Renal pelvis (tissue), 4 donors: Measurements from ENCODE around the gene COX6B2. TPM values are rescaled to one million over a fixed set of nuclear protein-coding genes. Genes with fewer than 3 reads are reported as not detected.

Experiments
- DNase-seq: peaks from one replicate; pipeline ENCODE4 v3.0.0-alpha.2; 2013
- polyA plus RNA-seq, 3 donors: library from polyadenylated mRNA; unstranded; fragments of 120-200 nt; gene quantifications; one replicate each; pipeline ENCODE4 v1.2.1, GENCODE V29; 2013; ENCODE audit not compliant: insufficient read length in 3 of 3

COX6B2 gene
- polyA plus RNA-seq, 3 donors, result 0.97 to 2.0 (median 1.3) TPM

DNA sequence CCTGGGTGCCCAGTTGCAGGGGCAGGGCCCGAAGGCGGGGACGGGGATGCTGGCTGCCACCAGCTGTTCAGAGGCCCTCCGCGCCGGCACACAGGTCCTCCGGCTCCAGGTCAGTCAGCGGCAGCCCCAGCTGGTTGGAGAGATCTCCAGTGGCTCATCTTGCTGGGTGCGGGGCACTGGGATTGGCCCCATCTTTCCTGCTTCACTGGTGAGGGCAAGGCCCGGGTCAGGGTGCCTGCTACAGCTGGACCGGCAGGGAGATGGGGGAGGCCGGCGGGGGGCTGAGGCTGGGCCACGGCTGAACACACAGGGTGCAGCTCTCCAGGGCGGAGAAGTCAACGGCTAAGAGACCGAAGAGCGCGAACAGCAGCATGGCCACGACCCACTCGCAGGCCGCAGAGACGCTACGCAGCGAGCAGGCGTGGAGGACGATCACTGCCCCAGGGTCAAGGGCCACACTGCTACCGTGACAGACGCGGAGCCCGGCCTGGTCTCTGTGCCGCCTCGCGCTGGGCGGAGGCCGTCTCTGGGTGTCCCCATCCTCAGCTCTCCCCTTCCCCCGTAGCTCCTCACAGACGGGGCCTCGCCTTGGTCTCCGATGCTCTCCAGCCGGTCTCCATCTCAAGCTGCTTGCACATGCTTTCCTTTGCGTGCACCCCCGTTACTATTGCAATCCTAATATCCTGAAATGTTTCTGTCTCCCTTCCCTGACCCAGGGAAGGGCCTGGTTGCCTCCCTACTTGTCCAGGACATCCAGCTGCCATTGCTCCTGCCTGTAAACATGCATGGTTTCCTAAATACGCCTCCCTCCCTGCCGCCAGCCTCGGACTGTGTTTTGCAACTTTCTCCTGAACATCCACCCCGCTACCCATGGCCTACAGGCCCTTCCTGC is 41.7 kb downstream of the COX6B2 start:
- DNase-seq, result no peak

DNA sequence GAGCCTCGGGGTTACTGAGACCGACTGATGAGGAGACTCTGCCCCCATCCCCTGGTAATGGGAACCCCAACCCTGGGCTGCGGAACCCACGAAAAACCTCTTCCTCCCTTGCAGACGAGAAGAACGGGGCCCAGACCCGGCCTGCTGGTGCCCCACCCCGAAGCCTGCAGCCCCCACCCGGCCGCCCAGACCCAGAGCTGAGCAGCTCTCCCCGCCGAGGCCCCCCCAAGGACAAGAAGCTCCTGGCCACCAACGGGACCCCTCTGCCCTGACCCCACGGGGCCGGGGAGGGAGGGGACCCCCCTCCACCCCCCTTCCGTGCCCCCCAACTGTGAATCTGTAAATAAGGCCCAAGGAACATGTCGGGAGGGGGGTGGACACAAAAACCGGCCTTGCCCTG is 42.7 kb downstream of the COX6B2 start:
- no peak for DNase-seq

DNA sequence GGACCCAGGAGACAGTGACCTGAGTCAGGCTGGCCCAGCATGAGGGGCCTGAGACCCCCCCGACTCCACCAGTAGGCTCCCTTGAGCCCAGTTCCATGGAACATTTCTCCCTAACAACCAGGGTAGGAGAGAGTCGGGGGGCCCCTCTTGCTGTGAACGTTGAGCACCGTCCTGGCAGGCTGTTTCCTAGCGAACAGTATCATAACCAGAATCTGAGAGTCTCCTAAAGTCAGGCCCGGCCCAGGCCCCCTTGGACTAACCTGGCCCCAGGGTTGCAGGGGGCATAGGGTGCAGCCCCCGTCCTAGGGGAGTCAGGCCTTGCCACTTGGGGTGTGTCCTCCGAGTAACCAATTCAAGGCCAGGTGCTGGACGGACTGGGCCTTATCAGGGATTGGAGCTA is 43.1 kb downstream of the COX6B2 start:
- DNase-seq, result no peak

DNA sequence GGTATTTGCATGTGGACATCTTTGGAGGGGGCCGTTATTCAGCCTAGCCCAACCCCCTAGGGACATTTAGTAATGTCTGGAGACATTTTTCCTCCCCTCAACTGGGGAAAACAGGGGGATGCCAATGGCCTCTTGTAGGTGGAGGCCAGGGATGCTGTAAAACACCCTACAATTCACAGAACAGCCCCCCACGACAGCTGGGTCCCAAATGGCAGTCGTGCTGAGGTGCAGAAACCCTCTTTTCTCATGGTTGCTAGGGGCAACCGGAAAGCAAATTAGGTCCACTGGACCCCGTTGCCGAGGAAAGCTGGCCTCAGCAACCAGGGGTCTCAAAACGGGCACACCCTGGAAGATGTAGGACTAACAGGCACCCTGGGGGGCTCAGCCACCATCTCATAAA is 44.0 kb downstream of the COX6B2 start:
- no peak for DNase-seq

DNA sequence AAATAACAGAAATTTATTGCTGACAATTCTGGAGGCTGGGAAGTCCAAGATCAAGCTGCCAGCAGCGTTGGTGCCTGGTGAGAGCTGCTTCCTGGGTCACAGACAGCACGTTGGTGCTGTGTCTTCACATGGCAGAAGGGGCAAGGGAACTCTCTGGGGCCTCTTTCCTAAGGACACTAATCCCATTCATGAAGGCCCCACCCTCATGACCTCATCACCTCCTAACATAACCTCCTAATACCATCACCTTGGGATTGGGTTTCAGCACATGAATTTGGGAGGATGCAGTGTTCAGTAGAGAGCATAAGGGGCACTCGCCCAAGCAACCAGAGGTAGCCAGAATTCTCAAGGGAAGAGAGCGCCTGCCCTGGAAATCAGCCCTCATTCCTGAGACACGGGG is 45.1 kb downstream of the COX6B2 start:
- DNase-seq, result no peak

DNA sequence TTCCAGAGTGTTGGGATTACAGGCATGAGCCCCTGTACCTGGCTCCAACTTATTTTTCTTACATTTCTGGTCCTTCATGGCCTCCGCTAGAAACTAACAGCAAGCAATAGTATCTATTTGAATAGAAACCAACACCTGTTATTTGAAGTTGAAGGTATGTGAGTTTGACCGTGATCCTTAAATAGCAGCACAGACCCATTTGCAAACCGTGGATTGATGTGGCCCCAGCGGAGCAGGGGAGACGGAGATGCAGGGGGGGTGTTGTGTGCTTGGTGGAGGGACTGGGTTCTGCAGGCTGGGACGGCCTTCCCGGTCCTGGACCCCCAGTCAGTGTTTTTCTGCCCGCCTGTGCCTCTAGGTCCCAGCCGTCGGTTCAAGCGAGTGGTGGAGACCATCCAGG is 46.2 kb downstream of the COX6B2 start:
- DNase-seq, result no peak

DNA sequence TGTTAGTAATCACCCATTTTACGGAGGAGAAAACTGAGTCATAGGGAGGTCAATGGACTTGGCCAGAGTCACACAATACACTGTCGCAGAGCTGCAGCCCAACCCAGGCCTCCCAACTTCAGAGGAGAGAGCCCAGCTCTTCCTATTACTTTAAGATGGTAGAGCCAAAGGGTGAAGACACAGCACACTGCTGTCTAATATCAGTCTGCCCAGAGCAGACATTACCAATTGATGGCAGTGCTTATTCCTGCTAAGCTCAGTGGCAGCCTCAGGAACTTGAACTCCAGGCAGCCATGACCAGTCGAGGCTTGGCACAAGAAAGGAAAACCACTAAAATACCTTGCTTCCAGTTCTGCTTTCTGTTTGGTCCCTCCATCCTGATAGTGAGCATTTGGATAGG is 47.8 kb downstream of the COX6B2 start:
- DNase-seq, result no peak

DNA sequence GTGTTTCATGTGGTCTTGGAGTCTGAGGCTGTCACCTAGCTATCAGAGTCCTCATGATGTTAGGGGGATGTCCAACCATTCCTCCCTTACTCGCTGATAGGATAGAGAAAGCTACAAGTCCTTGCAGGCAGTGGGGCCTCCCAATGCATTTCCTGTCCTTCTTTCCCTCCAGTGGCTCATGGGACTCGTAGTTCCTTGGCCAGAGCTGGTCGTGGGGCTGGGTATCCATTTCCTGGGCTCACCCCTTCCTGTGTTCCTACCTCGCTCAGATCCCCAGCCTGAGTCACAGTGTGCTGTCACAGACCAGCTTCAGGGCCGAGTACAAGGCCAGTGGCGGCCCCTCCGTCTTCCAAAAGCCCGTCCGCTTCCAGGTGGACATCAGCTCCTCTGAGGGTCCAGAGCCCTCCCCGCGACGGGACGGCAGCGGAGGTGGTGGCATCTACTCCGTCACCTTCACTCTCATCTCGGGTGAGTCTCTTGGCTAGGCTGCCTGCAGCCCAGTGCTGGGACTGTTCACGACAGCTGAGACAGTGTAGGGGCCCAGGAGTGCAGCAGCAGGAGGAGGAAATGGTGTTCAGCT is 48.4 kb downstream of the COX6B2 start:
- DNase-seq, result no peak

DNA sequence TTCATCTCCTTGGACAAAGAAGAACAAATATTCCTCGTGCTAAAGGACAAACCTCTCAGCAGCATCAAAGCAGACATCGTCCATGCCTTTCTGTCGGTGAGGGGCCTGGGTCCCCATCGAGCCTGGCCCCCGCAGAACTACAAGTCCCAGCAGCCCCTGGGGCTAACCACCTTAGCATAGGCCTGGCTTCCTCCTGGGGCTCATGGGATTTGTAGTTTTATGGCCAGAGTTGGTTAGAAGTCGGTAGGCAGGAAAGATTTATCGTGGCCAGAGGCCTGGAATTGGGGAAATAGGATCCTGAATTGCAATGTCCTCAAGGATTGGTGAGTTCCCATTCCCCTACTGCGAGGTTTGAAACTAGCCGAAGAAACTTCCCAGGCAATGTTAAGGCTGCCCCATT is 49.0 kb downstream of the COX6B2 start:
- DNase-seq, result no peak

DNA sequence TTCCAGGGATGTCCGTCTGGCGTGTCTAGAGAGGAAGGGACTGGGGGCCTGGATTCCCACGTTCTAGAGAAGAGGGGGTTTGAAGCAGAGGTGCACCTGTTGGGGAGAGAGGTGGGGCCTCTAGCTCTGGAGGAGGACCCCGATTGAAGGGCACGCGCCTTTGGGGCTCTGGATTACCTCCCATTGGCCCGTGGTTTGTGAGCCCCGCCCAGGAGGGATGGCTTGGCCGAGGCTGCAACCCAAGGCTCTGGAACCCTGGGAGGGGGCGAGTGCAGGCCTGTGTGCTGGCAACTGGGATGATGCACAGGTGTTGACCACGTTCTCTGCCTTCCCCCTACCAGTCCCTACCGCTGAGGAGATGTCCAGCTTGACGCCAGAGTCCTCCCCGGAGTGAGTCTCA is 49.5 kb downstream of the COX6B2 start:
- DNase-seq, result no peak

DNA sequence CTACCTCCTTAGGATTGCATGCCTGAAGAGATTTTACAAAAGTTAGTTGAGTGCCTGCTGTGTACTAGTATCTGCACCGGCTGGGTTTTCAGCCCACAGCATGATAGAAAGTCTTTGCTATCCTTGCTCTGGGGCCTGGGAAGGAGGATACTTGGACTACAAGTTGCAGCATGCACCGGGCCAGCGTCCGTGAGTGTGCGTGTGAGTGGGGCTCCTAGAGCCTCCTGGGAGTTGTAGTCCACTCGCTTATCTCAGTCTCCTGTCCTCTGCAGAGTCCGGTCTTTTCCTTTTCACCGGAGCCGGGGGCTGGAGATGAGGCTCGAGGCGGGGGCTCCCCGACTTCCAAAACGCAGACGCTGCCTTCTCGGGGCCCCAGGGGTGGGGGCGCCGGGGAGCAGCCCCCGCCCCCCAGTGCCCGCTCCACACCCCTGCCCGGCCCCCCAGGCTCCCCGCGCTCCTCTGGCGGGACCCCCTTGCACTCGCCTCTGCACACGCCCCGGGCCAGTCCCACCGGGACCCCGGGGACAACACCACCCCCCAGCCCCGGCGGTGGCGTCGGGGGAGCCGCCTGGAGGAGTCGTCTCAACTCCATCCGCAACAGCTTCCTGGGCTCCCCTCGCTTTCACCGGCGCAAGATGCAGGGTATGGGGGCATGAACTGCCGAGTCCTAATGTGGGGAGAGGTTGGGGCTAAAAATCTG is 50.1 kb downstream of the COX6B2 start:
- no peak for DNase-seq

DNA sequence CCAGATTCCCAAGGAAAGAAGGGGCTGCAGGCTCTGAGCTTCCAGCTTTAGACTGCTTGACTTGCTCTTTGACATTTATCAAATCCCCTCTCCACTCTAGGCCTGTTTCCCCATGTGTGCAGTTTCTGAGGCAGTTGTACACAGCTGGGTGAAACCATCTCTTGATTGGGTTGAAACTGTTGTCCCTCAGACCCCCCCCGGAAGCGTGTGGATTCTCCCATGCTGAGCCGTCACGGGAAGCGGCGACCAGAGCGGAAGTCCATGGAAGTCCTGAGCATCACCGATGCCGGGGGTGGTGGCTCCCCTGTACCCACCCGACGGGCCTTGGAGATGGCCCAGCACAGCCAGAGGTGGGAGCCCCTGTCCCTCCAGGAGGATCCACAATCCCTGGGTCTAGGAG is 51.0 kb downstream of the COX6B2 start:
- DNase-seq, result no peak

DNA sequence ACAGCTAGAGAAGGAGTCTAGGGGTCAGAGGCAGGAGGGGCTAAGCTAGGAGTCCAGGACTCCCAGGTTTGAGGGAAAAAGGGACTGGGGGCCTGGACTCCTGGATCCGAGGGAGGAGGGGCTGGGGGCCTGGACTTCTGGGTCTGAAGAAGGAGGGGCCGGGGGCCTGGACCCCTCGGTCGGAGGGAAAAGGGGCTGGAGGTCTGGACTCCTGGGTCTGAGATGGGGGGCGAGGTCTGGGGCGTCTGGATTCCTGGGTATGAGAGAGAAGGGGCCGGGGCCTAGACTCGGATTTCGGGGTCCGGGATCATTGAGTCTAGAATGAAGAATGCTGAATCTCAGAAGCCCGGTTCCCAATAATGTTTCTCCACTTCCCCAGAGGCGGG is 52.2 kb downstream of the COX6B2 start:
- no peak for DNase-seq

DNA sequence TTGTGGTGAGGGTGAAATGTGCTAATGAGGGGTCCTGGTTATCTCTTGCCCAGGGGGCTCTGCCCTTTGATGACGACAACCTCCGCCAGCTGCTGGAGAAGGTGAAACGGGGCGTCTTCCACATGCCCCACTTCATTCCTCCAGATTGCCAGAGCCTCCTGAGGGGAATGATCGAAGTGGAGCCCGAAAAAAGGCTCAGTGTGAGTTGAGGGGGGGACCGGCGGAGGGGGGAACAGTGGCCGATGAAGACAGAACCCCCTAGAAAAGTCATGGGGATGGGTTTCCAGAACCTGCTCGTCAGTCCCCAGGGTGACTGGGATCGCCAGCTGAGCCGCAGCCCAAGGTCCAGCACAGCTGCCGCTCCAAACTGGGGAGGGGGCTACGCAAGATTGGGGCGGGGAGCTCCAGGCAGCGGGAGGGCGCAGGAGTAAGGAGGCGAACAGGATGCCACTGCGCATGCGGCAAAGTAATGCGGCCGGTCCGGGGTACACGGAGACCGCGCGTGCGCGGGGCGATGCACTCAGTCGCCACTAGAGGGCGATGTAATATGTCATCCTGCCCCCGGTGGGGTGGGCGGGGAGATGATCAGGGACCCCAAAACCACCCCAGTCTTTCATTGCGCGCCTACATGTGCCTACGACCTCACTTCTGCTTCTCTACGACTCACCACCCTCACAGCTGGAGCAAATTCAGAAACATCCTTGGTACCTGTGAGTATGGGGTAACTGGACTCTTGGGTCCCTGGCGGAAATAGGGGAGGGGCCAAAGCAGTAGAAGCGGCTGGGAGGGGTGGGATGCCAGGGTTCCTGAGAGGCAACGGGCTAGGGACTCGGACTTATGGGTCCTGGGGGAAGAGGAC is 52.8 kb downstream of the COX6B2 start:
- DNase-seq, result peak; percentile 80

DNA sequence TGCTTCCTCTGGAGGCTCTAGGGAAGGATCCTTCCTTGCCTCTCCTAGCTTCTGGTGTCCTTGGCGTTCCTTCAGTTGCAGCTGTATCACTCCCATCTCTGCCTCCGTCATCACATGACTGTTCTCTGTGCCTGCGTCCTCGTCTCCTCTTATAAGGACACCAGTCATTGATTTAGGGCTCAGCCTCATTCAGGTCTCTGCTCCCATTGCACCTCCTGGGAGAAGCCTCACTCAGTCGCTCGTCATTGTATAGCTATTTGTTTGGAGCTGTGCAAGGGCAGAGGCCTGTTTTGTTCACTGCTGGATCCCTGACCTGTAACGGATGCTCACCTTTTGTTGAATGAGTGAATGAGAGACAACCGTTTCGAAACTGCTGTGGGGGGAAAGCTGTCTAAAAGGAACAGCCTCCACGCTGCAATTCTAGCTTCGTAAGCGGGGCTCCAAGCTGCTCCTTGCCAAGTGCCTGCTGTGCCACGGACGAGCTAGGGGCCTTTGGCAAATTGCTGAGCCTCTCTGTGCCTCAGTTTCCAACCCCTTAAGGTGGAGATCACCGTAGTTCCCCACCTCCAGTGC is 53.5 kb downstream of the COX6B2 start:
- DNase-seq, result no peak

DNA sequence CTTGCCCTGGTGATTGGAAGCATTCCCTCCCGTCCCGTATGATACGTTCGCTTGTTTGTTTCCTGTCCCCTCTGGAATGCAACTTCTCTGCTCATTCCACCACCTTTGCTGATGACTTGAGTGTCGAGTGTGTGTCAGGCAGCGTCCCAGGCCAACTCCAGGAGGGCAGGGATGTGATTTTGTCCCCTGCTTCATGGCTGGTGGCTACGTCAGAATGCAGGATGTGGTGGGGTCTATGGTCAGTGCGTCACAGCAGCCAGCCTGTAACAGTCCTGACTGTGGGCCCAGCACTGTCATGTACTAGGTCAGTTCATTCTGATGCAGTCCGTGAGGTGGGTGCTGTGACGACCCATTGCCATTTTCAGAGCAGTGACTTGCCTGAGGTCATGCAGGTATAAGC is 54.5 kb downstream of the COX6B2 start:
- no peak for DNase-seq

Other genes starting within 250 kb of the COX6B2 start
- gene PPP1R12C, start 237.1 kb downstream of the COX6B2 start, polyA plus RNA-seq, result 100 to 1,000 TPM in 2 of 3 donors, 10 to 100 TPM in 1; 99.9 to 114 (median 104) TPM
- 1 to 10 TPM; 4.6 to 6.7 (median 5.3) TPM for gene TNNT1, start 205.5 kb downstream of the COX6B2 start, polyA plus RNA-seq
- gene TNNI3, start 197.0 kb downstream of the COX6B2 start, polyA plus RNA-seq, result 1 to 10 TPM; 4.2 to 7.5 (median 6.3) TPM
- 10 to 100 TPM in 1 of 3 donors, 1 to 10 TPM in 2; 6.7 to 11.7 (median 9.2) TPM for gene DNAAF3, start 188.1 kb downstream of the COX6B2 start, polyA plus RNA-seq
- under 1 TPM; 0.30 to 0.47 (median 0.41) TPM for gene SYT5, start 174.4 kb downstream of the COX6B2 start, polyA plus RNA-seq
- gene PTPRH, start 145.2 kb downstream of the COX6B2 start, polyA plus RNA-seq, result under 1 TPM; 0.16 to 0.24 (median 0.17) TPM
- gene TMEM86B, start 126.0 kb downstream of the COX6B2 start, polyA plus RNA-seq, result 1 to 10 TPM; 4.4 to 6.5 (median 4.6) TPM
- gene PPP6R1, start 95.7 kb downstream of the COX6B2 start, polyA plus RNA-seq, result 10 to 100 TPM; 48.3 to 52.8 (median 52.6) TPM
- gene HSPBP1, start 74.6 kb downstream of the COX6B2 start, polyA plus RNA-seq, result 10 to 100 TPM; 36.4 to 49.5 (median 42.5) TPM
- gene BRSK1, start 70.7 kb downstream of the COX6B2 start, polyA plus RNA-seq, result 10 to 100 TPM; 11.5 to 18.7 (median 16.5) TPM
- gene TMEM150B, start 29.4 kb downstream of the COX6B2 start, polyA plus RNA-seq, result 1 to 10 TPM; 1.4 to 1.6 (median 1.6) TPM
- gene KMT5C, start 14.8 kb downstream of the COX6B2 start, polyA plus RNA-seq, result 10 to 100 TPM; 21.5 to 37.2 (median 33.0) TPM
- under 1 TPM; 0.13 to 0.31 (median 0.14) TPM for gene GARIN5B, start 8.5 kb upstream of the COX6B2 start, polyA plus RNA-seq
- gene IL11, start 15.7 kb upstream of the COX6B2 start, polyA plus RNA-seq, result 1 to 10 TPM; 1.2 to 2.0 (median 1.5) TPM
- gene TMEM190, start 22.1 kb upstream of the COX6B2 start, polyA plus RNA-seq, result under 1 TPM; 0.41 to 0.81 (median 0.55) TPM
- gene TMEM238, start 29.6 kb upstream of the COX6B2 start, polyA plus RNA-seq, result 1 to 10 TPM in 1 of 3 donors, under 1 TPM in 2; 0.61 to 1.2 (median 0.91) TPM
- 1,000 to 10,000 TPM; 1,015 to 1,277 (median 1,113) TPM for gene RPL28, start 31.2 kb upstream of the COX6B2 start, polyA plus RNA-seq
- 10 to 100 TPM; 45.2 to 74.8 (median 57.4) TPM for gene UBE2S, start 53.1 kb upstream of the COX6B2 start, polyA plus RNA-seq
- under 1 TPM; 0.10 to 0.31 (median 0.26) TPM for gene SHISA7, start 88.6 kb upstream of the COX6B2 start, polyA plus RNA-seq
- 10 to 100 TPM; 42.6 to 52.1 (median 50.0) TPM for gene ISOC2, start 106.9 kb upstream of the COX6B2 start, polyA plus RNA-seq
- not detected for gene C19orf85, start 110.0 kb upstream of the COX6B2 start, polyA plus RNA-seq
- gene ZNF628, start 121.9 kb upstream of the COX6B2 start, polyA plus RNA-seq, result 1 to 10 TPM; 5.1 to 6.8 (median 5.2) TPM
- 10 to 100 TPM; 45.7 to 58.9 (median 58.8) TPM for gene NAT14, start 130.5 kb upstream of the COX6B2 start, polyA plus RNA-seq
- gene SSC5D, start 133.7 kb upstream of the COX6B2 start, polyA plus RNA-seq, result 1 to 10 TPM; 1.6 to 4.1 (median 2.1) TPM
- 1 to 10 TPM in 2 of 3 donors, under 1 TPM in 1; 0.99 to 2.3 (median 1.5) TPM for gene SBK2, start 182.4 kb upstream of the COX6B2 start, polyA plus RNA-seq
- under 1 TPM in 2 of 3 donors, not detected in 1; 0.11 to 0.44 TPM for gene SBK3, start 190.8 kb upstream of the COX6B2 start, polyA plus RNA-seq
- gene ZNF579, start 226.1 kb upstream of the COX6B2 start, polyA plus RNA-seq, result 10 to 100 TPM; 21.5 to 23.7 (median 22.9) TPM
- gene FIZ1, start 244.8 kb upstream of the COX6B2 start, polyA plus RNA-seq, result 10 to 100 TPM; 25.2 to 27.9 (median 25.6) TPM
- 10 to 100 TPM; 10.5 to 13.2 (median 12.4) TPM for gene ZNF524, start 245.6 kb upstream of the COX6B2 start, polyA plus RNA-seq